Activated CD8-positive, alpha-beta memory T cell treated with anti-CD3 and anti-CD28 coated beads, Interleukin-2, amount 10 ng/mL, durations not matched to agents 7 days and 5 days (primary cell): Measurements from ENCODE around the gene SH2D4B. TPM values are rescaled to one million over a fixed set of nuclear protein-coding genes. Genes with fewer than 3 reads are reported as not detected.

Experiments used
- ATAC-seq: fragments of 150-1000 bp; cut with Tn5 transposase; one replicate; pipeline ENCODE4 v1.10.0; 2021; ENCODE audit warnings: moderate library complexity
- CTCF ChIA-PET: fragments of 350-600 bp; sonication (Branson Sonifier 250); formaldehyde crosslinking; loops from one replicate; lab custom pipeline; 2021; ENCODE audit warnings: antibody characterized with exemption; lab: Charles Lee
- DNase-seq: peaks from one replicate; pipeline ENCODE4 v3.0.0-alpha.2; 2020
- H3K27ac Mint-ChIP-seq: one replicate; pipeline ENCODE4 v1.8.0; 2021; ENCODE audit warnings: mild to moderate bottlenecking, mixed read lengths
- H3K27me3 Mint-ChIP-seq: one replicate; pipeline ENCODE4 v1.8.0; 2021; ENCODE audit warnings: mixed read lengths
- H3K36me3 Mint-ChIP-seq: one replicate; pipeline ENCODE4 v1.8.0; 2021; ENCODE audit warnings: mild to moderate bottlenecking, mixed read lengths
- H3K4me1 Mint-ChIP-seq: one replicate; pipeline ENCODE4 v1.8.0; 2021; ENCODE audit warnings: mixed read lengths
- H3K4me3 Mint-ChIP-seq: one replicate; pipeline ENCODE4 v1.8.0; 2021; ENCODE audit warnings: mild to moderate bottlenecking, moderate library complexity, mixed read lengths
- H3K9me3 Mint-ChIP-seq: one replicate; pipeline ENCODE4 v1.8.0; 2022; ENCODE audit warnings: low read depth, mixed read lengths
- total RNA-seq, 2 experiments: library from RNA; stranded (reverse); gene quantifications; one replicate each; pipeline ENCODE4 v1.2.3, GENCODE V29; 2021

Gene SH2D4B
- total RNA-seq, 2 experiments from 2014 or later = 0.09 TPM; not detected in 1

DNA sequence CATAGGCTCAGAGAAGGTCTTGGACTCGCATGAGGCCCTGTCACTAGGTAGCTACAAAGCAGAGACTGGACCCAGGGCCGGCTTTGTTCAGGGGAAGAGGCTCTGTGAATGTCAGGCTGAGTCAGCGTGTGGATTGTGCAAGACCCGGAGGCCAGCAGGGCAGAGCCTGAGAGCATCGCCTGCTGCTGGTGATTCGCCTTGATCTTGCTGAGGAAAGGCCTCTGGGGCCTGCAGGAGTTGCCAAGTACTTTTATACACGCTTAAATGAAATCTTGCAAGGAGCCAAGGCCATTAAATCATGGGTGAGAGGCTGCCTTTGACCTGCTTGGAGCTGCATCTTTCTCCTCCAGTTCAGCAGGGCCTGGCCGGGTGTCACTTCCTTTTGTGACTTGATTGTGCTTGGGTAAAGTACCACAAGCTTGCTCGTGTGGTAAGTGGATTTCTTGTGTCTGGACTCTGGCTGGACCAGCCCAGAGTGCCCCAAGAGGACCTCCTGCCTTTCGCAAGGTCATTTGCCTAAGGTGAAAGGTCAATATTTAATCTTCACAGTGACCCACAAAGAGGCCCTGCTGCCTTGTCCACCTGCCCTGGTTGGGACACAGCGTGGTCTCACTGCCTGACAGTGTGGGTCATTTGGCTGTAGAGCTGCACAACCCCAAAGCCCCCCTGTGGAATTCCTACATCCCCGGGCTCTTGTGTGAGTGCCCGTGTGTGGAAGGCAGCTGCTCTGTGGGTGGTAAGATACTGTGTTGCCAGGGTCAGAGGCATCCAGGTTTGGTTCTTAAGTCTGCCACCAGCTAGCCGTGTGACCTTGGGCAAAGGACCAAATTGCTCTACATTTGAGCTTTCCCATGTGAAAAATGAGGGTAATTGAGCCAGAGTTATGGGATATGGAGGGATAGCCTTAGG is 38.6 kb upstream of the SH2D4B start:
- peak overlapping the region; percentile 17 for H3K4me3 Mint-ChIP-seq
- DNase-seq = peak; percentile 77
- H3K36me3 Mint-ChIP-seq = peaks cover 42% of the 10 kb centered on the region
- CTCF ChIA-PET = interaction anchor here (0.9 to 20.7 kb wide), 7 partner anchors 10 to 121 kb away, joined by 3 to 579 read pairs (median 36); partner anchors contain the start of gene TSPAN14
- no peaks in the 10 kb centered on the region for H3K27me3 Mint-ChIP-seq
- peak overlapping the region; percentile 83 for H3K27ac Mint-ChIP-seq
- peak; percentile 82 for ATAC-seq
- H3K4me1 Mint-ChIP-seq = peaks cover 94% of the 10 kb centered on the region
- H3K9me3 Mint-ChIP-seq = peaks cover 5% of the 10 kb centered on the region

DNA sequence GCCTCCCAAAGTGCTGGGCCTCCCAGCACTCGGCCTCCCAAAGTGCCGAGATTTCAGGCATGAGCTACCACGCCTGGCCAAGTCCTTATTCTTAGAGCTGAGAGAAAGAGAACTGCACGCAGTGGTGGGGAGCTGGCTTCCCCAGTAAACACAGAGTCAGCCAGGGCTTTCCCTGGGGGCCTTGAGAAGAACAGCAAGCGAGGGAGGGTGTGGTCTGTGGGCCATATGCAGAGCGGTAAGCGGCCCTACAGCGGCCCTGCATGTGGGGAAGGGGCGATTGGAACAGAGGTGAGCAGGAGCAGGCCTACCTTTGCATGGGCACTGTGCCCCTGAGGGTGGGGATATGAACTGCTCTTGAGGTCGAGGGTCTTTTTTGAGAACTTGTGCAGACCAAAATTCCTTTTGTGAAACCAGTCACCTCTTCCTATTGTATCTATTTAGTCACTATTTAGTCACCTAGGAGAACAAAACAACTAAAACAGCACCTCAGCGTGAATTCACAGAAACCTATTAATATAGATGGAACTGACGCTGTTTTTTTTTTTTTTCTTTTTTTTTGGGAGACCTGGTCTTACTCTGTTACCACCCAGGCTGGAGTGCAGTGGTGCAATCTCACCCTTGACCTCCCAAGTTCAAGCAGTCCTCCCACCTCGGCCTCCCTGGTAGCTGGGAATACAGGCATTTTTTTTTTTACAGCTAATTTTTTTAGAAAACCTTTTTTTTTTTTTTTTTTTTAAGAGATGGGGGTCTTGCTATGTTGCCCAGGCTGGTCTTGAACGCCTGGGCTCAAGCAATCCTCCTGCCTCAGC is 36.9 kb upstream of the SH2D4B start:
- peaks cover 32% of the 10 kb centered on the region for H3K36me3 Mint-ChIP-seq

GRCh38 chr10:80501381-80501912 is 36.3 kb upstream of the SH2D4B start:
- Mint-ChIP-seq H3K27ac (peak overlapping the region; percentile 66), H3K4me3 (no peak overlapping the region), H3K36me3 (peaks cover 29% of the 10 kb centered on the region), H3K4me1 (peaks cover 92% of the 10 kb centered on the region), H3K27me3 (no peaks in the 10 kb centered on the region), H3K9me3 (peaks cover 5% of the 10 kb centered on the region)
- ATAC-seq (no peak), DNase-seq (no peak)
- CTCF ChIA-PET = interaction anchor here (6.9 to 20.7 kb wide), 4 partner anchors 9 to 60 kb away, joined by 36 to 579 read pairs (median 264); partner anchors contain the start of gene TSPAN14

More for the DNA sequence above, 36.9 kb upstream of the SH2D4B start:
- ATAC-seq = no peak
- Mint-ChIP-seq H3K4me1 (peaks cover 94% of the 10 kb centered on the region), H3K9me3 (peaks cover 5% of the 10 kb centered on the region), H3K4me3 (no peak overlapping the region), H3K27ac (peak overlapping the region; percentile 66), H3K27me3 (no peaks in the 10 kb centered on the region)
- CTCF ChIA-PET = interaction anchor here (6.9 to 20.7 kb wide), 4 partner anchors 10 to 60 kb away, joined by 36 to 579 read pairs (median 264); partner anchors contain the start of gene TSPAN14
- no peak for DNase-seq

- DNase-seq (no peak), ATAC-seq (no peak)
- Mint-ChIP-seq H3K4me1 (peaks cover 87% of the 10 kb centered on the region), H3K27me3 (no peaks in the 10 kb centered on the region), H3K27ac (peak overlapping the region; percentile 26), H3K9me3 (no peaks in the 10 kb centered on the region), H3K4me3 (no peak overlapping the region), H3K36me3 (peaks cover 23% of the 10 kb centered on the region)
- CTCF ChIA-PET = interaction anchor here (6.9 to 20.7 kb wide), 4 partner anchors 9 to 61 kb away, joined by 36 to 579 read pairs (median 264); partner anchors contain the start of gene TSPAN14
These were observed 35.7 kb upstream of the SH2D4B start for GRCh38 chr10:80501913-80502521.

DNA sequence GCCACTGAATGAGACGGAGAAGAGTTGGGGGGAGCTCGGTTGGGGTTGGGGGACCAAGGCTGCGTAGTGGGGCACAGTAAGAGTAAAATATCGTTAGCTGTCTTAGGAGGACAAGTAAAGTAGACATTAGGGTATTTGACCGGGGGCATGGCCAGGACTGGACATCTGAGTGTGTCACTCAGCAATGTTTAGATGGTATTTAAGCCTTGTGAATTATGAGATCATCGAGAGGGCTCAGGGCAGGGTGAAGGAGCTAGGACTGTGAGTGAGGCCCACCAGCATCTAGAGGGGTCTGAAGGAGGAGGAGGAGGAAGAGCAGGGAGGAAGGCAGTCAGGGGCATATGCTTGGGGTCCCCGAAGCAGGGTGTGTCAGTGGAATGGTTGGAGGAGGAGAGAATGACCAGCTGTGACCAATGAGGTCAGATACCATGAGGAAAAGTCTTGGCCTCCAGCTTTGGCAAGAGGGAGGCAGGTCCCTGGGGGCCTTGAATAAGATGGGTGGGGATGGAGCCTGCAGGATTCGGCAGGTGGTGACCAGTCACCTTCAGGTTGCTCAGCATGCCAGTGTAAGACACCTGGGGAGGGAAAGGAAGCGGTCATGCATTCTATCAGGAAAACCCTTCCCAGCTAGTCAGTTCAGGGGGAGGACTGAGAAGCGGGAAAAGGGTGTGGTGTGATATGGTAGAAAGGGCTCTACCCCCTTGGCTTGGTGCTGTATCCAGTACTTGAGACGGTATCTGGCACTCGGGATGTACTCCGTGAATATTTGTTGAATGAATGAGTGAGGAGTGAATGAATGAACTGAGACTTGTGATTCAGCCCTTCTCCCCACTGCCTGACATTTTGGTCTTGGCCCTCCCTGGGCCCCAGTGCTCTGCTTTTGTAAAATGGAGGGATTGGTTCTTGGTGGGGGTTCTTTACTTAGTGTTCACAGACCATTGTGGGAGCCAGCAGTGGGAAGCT is 34.8 kb upstream of the SH2D4B start:
- peak overlapping the region; percentile 73 for H3K27ac Mint-ChIP-seq
- no peak overlapping the region for H3K4me3 Mint-ChIP-seq
- H3K4me1 Mint-ChIP-seq = peaks cover 78% of the 10 kb centered on the region
- no peak for ATAC-seq
- no peak for DNase-seq
- H3K27me3 Mint-ChIP-seq = no peaks in the 10 kb centered on the region
- CTCF ChIA-PET = interaction anchor here (1.3 to 20.7 kb wide), 7 partner anchors 8 to 125 kb away, joined by 4 to 579 read pairs (median 45); partner anchors contain the start of gene TSPAN14
- H3K36me3 Mint-ChIP-seq = peaks cover 19% of the 10 kb centered on the region
- H3K9me3 Mint-ChIP-seq = no peaks in the 10 kb centered on the region

GRCh38 chr10:80503584-80504157 is 34.0 kb upstream of the SH2D4B start:
- peaks cover 24% of the 10 kb centered on the region for H3K36me3 Mint-ChIP-seq
- CTCF ChIA-PET = interaction anchor here (1.3 to 20.7 kb wide), 6 partner anchors 15 to 125 kb away, joined by 4 to 579 read pairs (median 98); partner anchors contain the start of gene TSPAN14
- DNase-seq (no peak), ATAC-seq (no peak)
- H3K27ac Mint-ChIP-seq = peak overlapping the region; percentile 73
- H3K27me3 Mint-ChIP-seq = no peaks in the 10 kb centered on the region
- H3K4me1 Mint-ChIP-seq = peaks cover 70% of the 10 kb centered on the region
- H3K4me3 Mint-ChIP-seq = no peak overlapping the region
- H3K9me3 Mint-ChIP-seq = no peaks in the 10 kb centered on the region

DNA sequence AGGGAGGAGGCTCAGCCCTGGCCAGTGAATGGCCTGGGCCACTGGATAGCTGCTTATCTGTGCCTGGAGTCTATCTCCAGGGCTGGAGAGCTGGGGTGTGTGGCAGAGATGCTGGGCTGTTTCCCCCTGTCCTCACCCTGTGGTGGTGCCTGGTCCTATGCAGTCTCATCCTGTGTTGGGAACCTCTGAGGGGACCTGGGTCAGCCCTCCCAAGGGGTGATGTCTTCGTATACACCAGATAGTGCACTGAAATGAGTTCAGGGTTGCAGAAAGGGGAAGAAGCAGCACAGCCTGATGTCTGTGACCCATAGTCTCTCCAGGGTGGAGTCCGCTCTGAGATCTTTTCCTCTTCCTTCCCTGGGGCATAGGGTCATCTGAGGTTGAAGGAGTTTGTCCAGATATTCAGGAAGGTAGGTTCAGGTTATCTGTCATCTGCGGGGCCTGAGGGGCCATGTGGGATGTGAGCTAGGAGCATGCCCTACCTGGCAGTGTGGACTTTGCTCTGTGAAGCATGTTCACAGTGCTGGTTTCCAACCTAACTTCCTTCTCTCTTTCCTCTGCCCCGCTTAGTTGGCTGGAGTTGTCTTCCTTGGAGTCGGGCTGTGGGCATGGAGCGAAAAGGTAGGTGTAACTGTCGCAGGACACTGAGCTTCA is 33.4 kb upstream of the SH2D4B start:
- CTCF ChIA-PET = interaction anchor here (1.3 to 20.7 kb wide), 9 partner anchors 15 to 126 kb away, joined by 3 to 579 read pairs (median 36); partner anchors contain the start of genes PRXL2A and TSPAN14

DNA sequence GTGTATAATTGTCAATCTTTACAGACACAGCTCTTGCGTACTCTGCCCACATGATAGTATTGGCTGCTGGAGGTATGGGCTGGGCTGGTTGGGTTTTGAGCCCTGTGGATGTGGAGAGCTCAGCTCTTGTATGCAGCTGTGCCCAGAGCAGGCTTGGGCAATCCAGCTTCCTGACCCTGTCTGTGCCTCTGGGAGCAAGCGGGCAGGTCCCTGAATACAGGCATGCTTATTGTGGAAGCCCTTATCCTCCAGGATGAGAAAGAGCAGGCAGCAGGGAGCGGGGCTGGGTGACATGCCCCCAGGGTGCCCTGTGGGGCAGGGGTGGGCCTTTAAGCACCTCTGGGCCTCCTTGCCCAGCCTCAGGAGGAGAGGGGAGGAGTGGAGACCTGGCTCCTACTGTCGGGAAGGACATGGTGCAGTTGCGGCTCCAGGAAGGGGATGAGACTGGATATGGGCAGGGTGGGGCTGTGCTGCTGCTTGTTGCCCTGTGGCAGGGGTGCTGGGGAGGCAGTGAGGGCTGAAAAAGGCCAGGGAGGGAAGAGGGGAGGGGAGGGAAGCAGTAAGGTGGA is 32.7 kb upstream of the SH2D4B start:
- ATAC-seq (no peak), DNase-seq (no peak)
- CTCF ChIA-PET = interaction anchor here (1.1 to 20.7 kb wide), 18 partner anchors 8 to 195 kb away, joined by 3 to 579 read pairs (median 11); partner anchors contain the start of genes PRXL2A, SH2D4B and TSPAN14
- H3K36me3 Mint-ChIP-seq = peaks cover 29% of the 10 kb centered on the region
- no peaks in the 10 kb centered on the region for H3K27me3 Mint-ChIP-seq
- peak overlapping the region; percentile 73 for H3K27ac Mint-ChIP-seq
- peaks cover 60% of the 10 kb centered on the region for H3K4me1 Mint-ChIP-seq
- no peaks in the 10 kb centered on the region for H3K9me3 Mint-ChIP-seq
- H3K4me3 Mint-ChIP-seq = no peak overlapping the region

More for the DNA sequence above, 33.4 kb upstream of the SH2D4B start:
- peaks cover 64% of the 10 kb centered on the region for H3K4me1 Mint-ChIP-seq
- DNase-seq = no peak
- peak overlapping the region; percentile 73 for H3K27ac Mint-ChIP-seq
- no peak overlapping the region for H3K4me3 Mint-ChIP-seq
- no peaks in the 10 kb centered on the region for H3K27me3 Mint-ChIP-seq
- ATAC-seq = no peak
- H3K36me3 Mint-ChIP-seq = peaks cover 25% of the 10 kb centered on the region
- no peaks in the 10 kb centered on the region for H3K9me3 Mint-ChIP-seq

DNA sequence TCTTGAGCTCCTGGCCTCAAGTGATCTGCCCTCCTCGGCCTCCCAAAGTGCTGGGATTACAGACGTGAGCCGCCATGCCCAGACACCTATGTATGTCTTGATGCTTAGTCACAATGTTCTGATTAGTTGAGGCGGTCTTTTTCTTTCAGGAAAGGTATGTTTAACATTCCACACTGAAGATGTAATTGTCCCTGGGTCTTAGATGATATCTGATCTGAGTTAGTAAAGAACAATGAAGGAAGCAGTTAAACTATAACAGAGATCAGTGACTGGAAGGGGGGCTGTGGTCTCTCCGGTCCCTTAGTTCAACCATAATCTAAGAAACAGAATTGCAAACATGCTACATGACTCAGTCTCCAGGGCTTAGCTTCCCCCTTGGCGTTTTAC is 31.5 kb upstream of the SH2D4B start:
- no peak for DNase-seq
- H3K27ac Mint-ChIP-seq = peak overlapping the region; percentile 48
- no peaks in the 10 kb centered on the region for H3K27me3 Mint-ChIP-seq
- peaks cover 61% of the 10 kb centered on the region for H3K4me1 Mint-ChIP-seq
- peaks cover 32% of the 10 kb centered on the region for H3K36me3 Mint-ChIP-seq
- H3K4me3 Mint-ChIP-seq = no peak overlapping the region
- ATAC-seq = no peak
- H3K9me3 Mint-ChIP-seq = no peaks in the 10 kb centered on the region
- CTCF ChIA-PET = interaction anchor here (0.7 to 20.7 kb wide), 21 partner anchors 8 to 194 kb away, joined by 3 to 579 read pairs (median 9); partner anchors contain the start of genes PRXL2A, SH2D4B and TSPAN14

GRCh38 chr10:80506836-80507487 is 30.7 kb upstream of the SH2D4B start:
- Mint-ChIP-seq H3K36me3 (peaks cover 34% of the 10 kb centered on the region), H3K9me3 (no peaks in the 10 kb centered on the region), H3K27me3 (no peaks in the 10 kb centered on the region), H3K4me3 (no peak overlapping the region), H3K4me1 (peaks cover 59% of the 10 kb centered on the region), H3K27ac (no peak overlapping the region)
- CTCF ChIA-PET = interaction anchor here (0.8 to 20.7 kb wide), 4 partner anchors 42 to 363 kb away, joined by 3 to 579 read pairs (median 190); partner anchors contain the start of gene TSPAN14
- ATAC-seq (no peak), DNase-seq (no peak)
